HepG2 (cell line): ENCODE results near the gene ETFA.

Experiments
- ARNT2 ChIP-seq: sonication (generic); formaldehyde crosslinking; IDR thresholded peaks from 2 replicates; pipeline ENCODE4 v1.8.0; 2022; ENCODE audit warnings: mild to moderate bottlenecking, low read depth, missing genetic modification reagents, moderate library complexity
- THAP11 ChIP-seq: IDR thresholded peaks from 2 replicates; pipeline ENCODE4 v1.6.1; 2016; ENCODE audit warnings: missing biosample characterization, missing genetic modification reagents
- ZNF232 ChIP-seq: sonication (generic); formaldehyde crosslinking; IDR thresholded peaks from 2 replicates; pipeline ENCODE4 v1.4.0; 2020; ENCODE audit warnings: missing genetic modification reagents, borderline replicate concordance

DNA sequence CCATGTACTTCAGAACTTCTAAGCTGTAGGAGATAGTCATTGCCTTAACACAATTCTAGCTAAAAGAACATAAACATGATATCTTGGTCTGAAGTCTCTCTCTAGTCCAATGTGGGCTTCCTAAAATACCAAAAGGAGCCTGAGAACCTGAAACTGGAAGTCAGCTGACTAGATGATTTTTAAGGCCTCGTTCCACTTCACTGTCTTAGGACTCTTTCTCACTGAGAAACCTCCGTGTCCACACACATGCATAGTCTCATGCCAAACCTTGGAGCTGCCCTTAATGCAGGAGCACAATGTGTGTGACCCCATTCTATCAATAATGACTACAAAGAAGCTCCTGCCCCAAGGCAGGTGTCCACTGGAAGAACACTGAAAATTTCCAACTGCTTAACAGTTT is 87.7 kb downstream of the ETFA start:
- TF ChIP-seq ARNT2 = no peak
- no peak for TF ChIP-seq THAP11 (CRISPR knock-in tag)
- TF ChIP-seq ZNF232 (CRISPR knock-in tag) = no peak
